GM10248 (cell line): ENCODE measurements around the gene METAP2.
"Not testable (repeated sequence)": the region's sequence is repeated elsewhere in the genome, so short reads cannot be mapped to it uniquely, and the experiment has no call there.

ENCODE experiments used
- CTCF ChIA-PET: fragments of 300-600 bp; sonication (Branson Sonifier 250); formaldehyde crosslinking; extraction: SDS; loops from one replicate; lab custom pipeline; 2021; ENCODE audit warnings: antibody characterized with exemption; lab: Yijun Ruan, JAX
- POLR2A ChIA-PET: fragments of 350-650 bp; sonication (Branson Sonifier 250); formaldehyde crosslinking; extraction: SDS; loops from one replicate; lab custom pipeline; 2020; ENCODE audit warnings: antibody characterized with exemption; lab: Yijun Ruan, JAX
- DNase-seq: peaks from one replicate; pipeline ENCODE4 v3.0.0; 2012; ENCODE audit errors: extremely low spot score
- CTCF ChIP-seq: IDR thresholded peaks from 2 replicates; pipeline ENCODE4 v1.5.1; 2012; ENCODE audit warnings: mild to moderate bottlenecking, low read depth; ENCODE audit errors: extremely low read depth, missing control alignments, control extremely low read depth

Gene METAP2

DNA sequence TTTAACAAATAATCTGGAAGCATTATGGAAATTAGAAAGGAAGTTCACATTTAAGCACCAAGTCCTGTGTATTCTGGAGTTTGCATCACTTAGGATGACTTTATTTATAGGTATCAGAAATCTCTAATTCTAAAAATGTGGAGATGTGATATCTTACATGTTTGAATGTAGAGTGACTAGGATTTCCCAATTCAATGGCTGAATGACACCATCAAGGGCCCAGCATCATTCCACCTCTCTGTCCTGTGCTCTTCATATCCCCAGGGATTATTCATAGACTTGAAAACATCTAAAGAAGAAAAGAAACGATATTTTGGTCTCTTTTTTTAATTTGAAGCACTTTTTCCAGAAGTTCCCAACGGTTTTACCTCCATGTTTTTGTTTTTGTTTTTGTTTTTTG lies 15.2 kb upstream of the METAP2 start:
- TF ChIP-seq CTCF: no peak
- ChIA-PET CTCF (interaction anchor here (1.0 kb wide), 1 partner anchor 14 kb away, joined by 4 read pairs; no protein-coding TSS in a partner anchor), POLR2A (no interaction called here)
- no peak for DNase-seq

DNA sequence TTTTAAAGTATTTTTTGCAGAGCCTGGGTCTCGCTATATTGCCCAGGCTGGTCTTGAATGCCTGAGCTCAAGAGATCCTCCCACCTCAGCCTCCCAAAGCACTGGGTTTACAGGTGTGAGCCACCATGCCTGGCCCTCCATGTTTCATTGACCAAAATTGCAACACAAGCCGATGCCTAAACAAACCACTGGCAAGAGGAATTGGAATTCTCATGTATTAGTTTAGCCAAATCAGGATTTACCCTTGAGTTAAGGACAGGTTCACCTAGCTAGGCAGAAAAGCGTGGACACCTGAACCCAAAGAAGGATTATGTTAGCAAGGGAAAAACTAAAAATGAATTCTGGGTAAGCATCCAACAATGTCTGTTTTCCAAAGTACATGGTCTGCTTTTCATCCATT lies 14.6 kb upstream of the METAP2 start:
- CTCF ChIA-PET: interaction anchor here (1.0 kb wide), 2 partner anchors 14 to 30 kb away, joined by 3 to 4 read pairs; no protein-coding TSS in a partner anchor
- POLR2A ChIA-PET: no interaction called here

DNA sequence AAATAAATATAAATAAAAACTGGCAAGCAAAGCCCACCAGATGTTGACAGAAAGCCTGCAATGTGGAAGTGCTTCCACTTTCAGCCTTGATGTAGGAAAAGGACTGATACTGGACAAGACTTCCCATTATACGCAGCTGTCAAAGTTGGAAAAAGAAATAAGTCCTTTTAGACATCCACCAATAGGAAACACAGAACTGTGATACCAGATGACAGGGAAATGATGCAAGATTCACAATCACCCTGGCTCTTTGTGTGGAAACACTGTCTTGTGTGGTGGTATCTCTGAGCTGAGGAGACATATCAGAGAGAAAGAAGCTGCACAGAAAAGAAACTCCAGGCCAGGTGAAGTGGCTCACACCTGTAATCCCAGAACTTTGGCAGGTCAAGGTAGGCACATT lies 13.8 kb upstream of the METAP2 start:
- POLR2A ChIA-PET: interaction anchor here (1.1 kb wide), 1 partner anchor 14 kb away, joined by 3 read pairs; the partner anchor contains the start of gene METAP2
- TF ChIP-seq CTCF: no peak
- DNase-seq: no peak
- CTCF ChIA-PET: interaction anchor here (1.0 to 2.2 kb wide), 2 partner anchors 13 to 31 kb away, joined by 3 to 6 read pairs; partner anchors contain the start of gene METAP2

More for the DNA sequence above, 14.6 kb upstream of the METAP2 start:
- DNase-seq: no peak
- no peak for TF ChIP-seq CTCF

DNA sequence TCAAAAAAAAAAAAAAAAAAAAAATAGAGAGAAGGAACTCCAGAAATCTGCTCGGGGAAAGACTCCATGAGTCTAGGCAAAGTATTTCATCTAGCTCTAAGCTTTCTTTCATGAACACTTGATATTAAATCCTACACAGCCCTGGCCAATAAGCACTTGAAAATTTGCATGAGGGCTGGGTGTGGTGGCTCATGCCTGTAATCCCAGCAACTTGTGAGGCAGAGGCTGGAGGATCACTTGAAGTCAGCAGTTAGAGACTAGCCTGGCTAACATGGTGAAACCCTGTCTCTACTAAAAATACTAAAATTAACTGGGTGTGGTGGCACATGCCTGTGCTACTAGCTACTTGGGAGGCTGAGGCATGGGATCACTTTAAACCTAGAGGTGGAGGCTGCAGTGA lies 13.1 kb upstream of the METAP2 start:
- no peak for DNase-seq
- CTCF ChIA-PET: interaction anchor here (2.2 kb wide), 1 partner anchor 13 kb away, joined by 6 read pairs; the partner anchor contains the start of gene METAP2
- POLR2A ChIA-PET: interaction anchor here (0.6 to 1.1 kb wide), 2 partner anchors 13 to 725 kb away, joined by 3 read pairs; partner anchors contain the start of gene METAP2
- TF ChIP-seq CTCF: no peak

GRCh38 chr12:95462081-95462480 lies 11.9 kb upstream of the METAP2 start:
- no peak for TF ChIP-seq CTCF
- no peak for DNase-seq
- CTCF ChIA-PET: interaction anchor here (2.2 kb wide), 1 partner anchor 11 kb away, joined by 6 read pairs; the partner anchor contains the start of gene METAP2
- POLR2A ChIA-PET: no interaction called here

DNA sequence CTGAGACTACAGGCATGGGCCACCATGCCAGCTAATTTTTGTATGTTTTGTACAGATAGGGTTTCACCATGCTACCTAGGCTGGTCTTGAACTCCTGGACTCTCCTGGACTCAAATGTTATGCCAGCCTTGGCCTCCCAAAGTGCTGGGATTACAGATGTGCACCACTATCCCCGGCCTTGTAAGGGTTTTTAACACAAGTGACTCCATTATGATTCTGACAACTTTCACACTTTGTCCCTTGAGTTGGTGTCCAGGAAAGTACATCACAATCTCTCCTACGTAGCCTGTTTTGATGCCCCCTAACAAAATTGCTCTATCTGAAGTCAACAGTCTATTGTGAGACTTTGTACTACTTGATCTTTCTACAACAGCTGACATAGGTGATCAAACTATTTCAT lies 11.4 kb upstream of the METAP2 start:
- ChIA-PET POLR2A (no interaction called here), CTCF (no interaction called here)
- no peak for TF ChIP-seq CTCF
- no peak for DNase-seq

GRCh38 chr12:95463050-95463449 lies 10.9 kb upstream of the METAP2 start:
- DNase-seq: no peak
- TF ChIP-seq CTCF: no peak
- ChIA-PET POLR2A (no interaction called here), CTCF (no interaction called here)

GRCh38 chr12:95463776-95464175 lies 10.2 kb upstream of the METAP2 start:
- POLR2A ChIA-PET, CTCF ChIA-PET, DNase-seq: not testable (repeated sequence)
